ENCODE data around the gene FBXW2.

DNA sequence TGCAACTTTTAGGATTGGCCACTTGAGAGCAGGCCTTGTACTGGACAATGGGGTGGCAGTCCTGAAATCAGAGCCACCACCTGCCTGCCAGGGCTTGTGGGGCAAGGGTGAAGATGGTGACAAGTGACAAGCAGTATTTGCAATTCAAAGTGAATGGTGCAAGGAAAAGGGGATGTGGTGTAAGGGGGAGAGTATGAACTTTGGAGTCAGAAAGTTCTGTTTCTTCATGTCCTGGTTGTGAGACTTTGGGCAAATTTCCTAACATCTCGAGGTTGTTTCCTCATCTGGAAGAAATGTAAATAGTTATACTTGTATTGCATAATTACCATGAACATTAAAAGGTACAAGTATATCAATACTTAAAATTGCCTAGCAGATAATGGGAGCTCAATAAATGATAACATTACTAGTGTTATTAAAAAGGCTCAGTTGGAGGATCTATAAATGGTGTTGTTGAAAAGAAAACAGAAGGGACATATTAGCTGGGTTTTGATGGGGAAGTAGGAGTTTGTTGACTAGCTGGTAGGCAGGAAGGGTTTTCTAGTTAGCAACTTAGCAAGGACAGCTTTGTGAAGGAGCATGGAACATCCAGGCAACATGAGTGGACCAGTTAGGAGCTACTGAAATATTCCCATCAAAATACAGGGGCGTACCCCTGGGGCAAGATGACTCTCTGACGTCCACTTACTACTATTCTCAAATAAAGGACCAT, 57.6 kb downstream of the FBXW2 start:
- TF ChIP-seq JUND (IDR thresholded peaks at IDR 0.05) (no peak), NFIC (IDR thresholded peaks at IDR 0.05; ENCODE audit: borderline replicate concordance) (no peak), YY1 (IDR thresholded peaks at IDR 0.05; ENCODE audit: low read depth) (no peak), SIN3A (IDR thresholded peaks at IDR 0.05; ENCODE audit: borderline replicate concordance, low read depth, low read length) (no peak), POLR2AphosphoS5 (IDR thresholded peaks at IDR 0.05; ENCODE audit: low read depth, low read length) (no peak), FOSL2 (IDR thresholded peaks at IDR 0.05; ENCODE audit: borderline replicate concordance, low read depth) (no peak), GATA2 (CRISPR knock-in tag; IDR thresholded peaks at IDR 0.05) (no peak), RCOR1 (IDR thresholded peaks at IDR 0.05; ENCODE audit: low read length) (no peak), TCF12 (IDR thresholded peaks at IDR 0.05) (no peak)
- TF ChIP-seq, protein P1, sequence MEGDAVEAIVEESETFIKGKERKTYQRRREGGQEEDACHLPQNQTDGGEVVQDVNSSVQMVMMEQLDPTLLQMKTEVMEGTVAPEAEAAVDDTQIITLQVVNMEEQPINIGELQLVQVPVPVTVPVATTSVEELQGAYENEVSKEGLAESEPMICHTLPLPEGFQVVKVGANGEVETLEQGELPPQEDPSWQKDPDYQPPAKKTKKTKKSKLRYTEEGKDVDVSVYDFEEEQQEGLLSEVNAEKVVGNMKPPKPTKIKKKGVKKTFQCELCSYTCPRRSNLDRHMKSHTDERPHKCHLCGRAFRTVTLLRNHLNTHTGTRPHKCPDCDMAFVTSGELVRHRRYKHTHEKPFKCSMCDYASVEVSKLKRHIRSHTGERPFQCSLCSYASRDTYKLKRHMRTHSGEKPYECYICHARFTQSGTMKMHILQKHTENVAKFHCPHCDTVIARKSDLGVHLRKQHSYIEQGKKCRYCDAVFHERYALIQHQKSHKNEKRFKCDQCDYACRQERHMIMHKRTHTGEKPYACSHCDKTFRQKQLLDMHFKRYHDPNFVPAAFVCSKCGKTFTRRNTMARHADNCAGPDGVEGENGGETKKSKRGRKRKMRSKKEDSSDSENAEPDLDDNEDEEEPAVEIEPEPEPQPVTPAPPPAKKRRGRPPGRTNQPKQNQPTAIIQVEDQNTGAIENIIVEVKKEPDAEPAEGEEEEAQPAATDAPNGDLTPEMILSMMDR (IDR thresholded peaks at IDR 0.05), result no peak
- TF ChIP-seq, protein P2, sequence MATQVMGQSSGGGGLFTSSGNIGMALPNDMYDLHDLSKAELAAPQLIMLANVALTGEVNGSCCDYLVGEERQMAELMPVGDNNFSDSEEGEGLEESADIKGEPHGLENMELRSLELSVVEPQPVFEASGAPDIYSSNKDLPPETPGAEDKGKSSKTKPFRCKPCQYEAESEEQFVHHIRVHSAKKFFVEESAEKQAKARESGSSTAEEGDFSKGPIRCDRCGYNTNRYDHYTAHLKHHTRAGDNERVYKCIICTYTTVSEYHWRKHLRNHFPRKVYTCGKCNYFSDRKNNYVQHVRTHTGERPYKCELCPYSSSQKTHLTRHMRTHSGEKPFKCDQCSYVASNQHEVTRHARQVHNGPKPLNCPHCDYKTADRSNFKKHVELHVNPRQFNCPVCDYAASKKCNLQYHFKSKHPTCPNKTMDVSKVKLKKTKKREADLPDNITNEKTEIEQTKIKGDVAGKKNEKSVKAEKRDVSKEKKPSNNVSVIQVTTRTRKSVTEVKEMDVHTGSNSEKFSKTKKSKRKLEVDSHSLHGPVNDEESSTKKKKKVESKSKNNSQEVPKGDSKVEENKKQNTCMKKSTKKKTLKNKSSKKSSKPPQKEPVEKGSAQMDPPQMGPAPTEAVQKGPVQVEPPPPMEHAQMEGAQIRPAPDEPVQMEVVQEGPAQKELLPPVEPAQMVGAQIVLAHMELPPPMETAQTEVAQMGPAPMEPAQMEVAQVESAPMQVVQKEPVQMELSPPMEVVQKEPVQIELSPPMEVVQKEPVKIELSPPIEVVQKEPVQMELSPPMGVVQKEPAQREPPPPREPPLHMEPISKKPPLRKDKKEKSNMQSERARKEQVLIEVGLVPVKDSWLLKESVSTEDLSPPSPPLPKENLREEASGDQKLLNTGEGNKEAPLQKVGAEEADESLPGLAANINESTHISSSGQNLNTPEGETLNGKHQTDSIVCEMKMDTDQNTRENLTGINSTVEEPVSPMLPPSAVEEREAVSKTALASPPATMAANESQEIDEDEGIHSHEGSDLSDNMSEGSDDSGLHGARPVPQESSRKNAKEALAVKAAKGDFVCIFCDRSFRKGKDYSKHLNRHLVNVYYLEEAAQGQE (IDR thresholded peaks at IDR 0.05; ENCODE audit: low read depth, low read length), result no peak
- TF ChIP-seq, protein P3, sequence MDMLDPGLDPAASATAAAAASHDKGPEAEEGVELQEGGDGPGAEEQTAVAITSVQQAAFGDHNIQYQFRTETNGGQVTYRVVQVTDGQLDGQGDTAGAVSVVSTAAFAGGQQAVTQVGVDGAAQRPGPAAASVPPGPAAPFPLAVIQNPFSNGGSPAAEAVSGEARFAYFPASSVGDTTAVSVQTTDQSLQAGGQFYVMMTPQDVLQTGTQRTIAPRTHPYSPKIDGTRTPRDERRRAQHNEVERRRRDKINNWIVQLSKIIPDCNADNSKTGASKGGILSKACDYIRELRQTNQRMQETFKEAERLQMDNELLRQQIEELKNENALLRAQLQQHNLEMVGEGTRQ (IDR thresholded peaks at IDR 0.05; ENCODE audit: borderline replicate concordance, low read depth, low read length), result no peak
